CD4-positive, alpha-beta memory T cell (primary cell): ENCODE results near the gene GPC6. TPM values are rescaled to one million over a fixed set of nuclear protein-coding genes. Genes with fewer than 3 reads are reported as not detected.

Experiments used
- CTCF ChIA-PET: fragments of 350-600 bp; sonication (Branson Sonifier 250); formaldehyde crosslinking; loops from one replicate; lab custom pipeline; 2021; ENCODE audit warnings: inconsistent platforms; ENCODE audit not compliant: partially characterized antibody; lab: Charles Lee
- POLR2A ChIA-PET: fragments of 350-600 bp; sonication (Branson Sonifier 250); formaldehyde crosslinking; loops from one replicate; lab custom pipeline; 2021; ENCODE audit not compliant: partially characterized antibody; lab: Charles Lee
- DNase-seq, 5 donors: peaks; one replicate each; pipeline versions ENCODE4 v3.0.0 to v3.0.0-alpha.2; 2020 to 2022; ENCODE audit warnings: mixed read lengths in 1 of 5
- H3K27ac ChIP-seq: one replicate; pipeline ENCODE4 v1.7.0; 2013; ENCODE audit warnings: low read depth, low read length
- H3K27me3 ChIP-seq: 2 replicates; pipeline ENCODE4 v1.7.0; 2013; ENCODE audit warnings: mild to moderate bottlenecking, low read length, moderate library complexity; ENCODE audit not compliant: insufficient read depth
- H3K36me3 ChIP-seq: 2 replicates; pipeline ENCODE4 v1.7.0; 2013; ENCODE audit warnings: mild to moderate bottlenecking, low read length, moderate library complexity; ENCODE audit not compliant: insufficient read depth
- H3K4me1 ChIP-seq: 2 replicates; pipeline ENCODE4 v1.7.0; 2013; ENCODE audit warnings: mild to moderate bottlenecking, low read length, moderate library complexity; ENCODE audit not compliant: insufficient read depth
- H3K4me3 ChIP-seq, 2 donors: one replicate each; pipeline ENCODE4 v1.7.0; 2013; ENCODE audit warnings: low read length in 2 of 2, mild to moderate bottlenecking in 1 of 2
- H3K9me3 ChIP-seq, 2 donors: one replicate each; pipeline ENCODE4 v1.7.0; 2013; ENCODE audit warnings: low read length in 2 of 2, control low read depth in 1 of 2; ENCODE audit not compliant: control insufficient read depth in 1 of 2
- H3K27ac Mint-ChIP-seq, 7 donors: one replicate each; pipeline ENCODE4 v1.8.0; 2020 to 2021; ENCODE audit warnings: mixed read lengths in 7 of 7, mild to moderate bottlenecking in 6 of 7, inconsistent platforms in 3 of 7, moderate library complexity in 3 of 7
- H3K27me3 Mint-ChIP-seq, 2 donors: one replicate each; pipeline ENCODE4 v1.8.0; 2020 to 2021; ENCODE audit warnings: mixed read lengths in 2 of 2
- H3K36me3 Mint-ChIP-seq, 2 donors: one replicate each; pipeline ENCODE4 v1.8.0; 2020 to 2021; ENCODE audit warnings: mixed read lengths in 2 of 2, inconsistent platforms in 1 of 2, mild to moderate bottlenecking in 1 of 2
- H3K4me1 Mint-ChIP-seq, 4 donors: one replicate each; pipeline ENCODE4 v1.8.0; 2020 to 2021; ENCODE audit warnings: mixed read lengths in 4 of 4, mild to moderate bottlenecking in 1 of 4
- H3K4me3 Mint-ChIP-seq, 8 donors: one replicate each; pipeline ENCODE4 v1.8.0; 2020 to 2021; ENCODE audit warnings: mixed read lengths in 8 of 8, mild to moderate bottlenecking in 7 of 8, moderate library complexity in 6 of 8, inconsistent platforms in 3 of 8
- H3K9me3 Mint-ChIP-seq, 8 donors: one replicate each; pipeline ENCODE4 v1.8.0; 2020 to 2021; ENCODE audit warnings: mixed read lengths in 8 of 8, mild to moderate bottlenecking in 5 of 8, inconsistent platforms in 3 of 8, moderate library complexity in 1 of 8
- intact Hi-C: fragments of 100-400 bp; cut with micrococcal nuclease; formaldehyde crosslinking; loops from one replicate; pipeline ENCODE4 v1.15.1; 2023
- polyA plus RNA-seq, 2 donors: library from polyadenylated mRNA; unstranded; fragments of 300-500 nt; fragmentation: Illumina TruSeq; gene quantifications; one replicate each; pipeline ENCODE4 v1.2.3, GENCODE V29; 2021
- total RNA-seq, 2 experiments: library from RNA; stranded (reverse); gene quantifications; one replicate each; pipeline ENCODE4 v1.2.3, GENCODE V29; 2021

The GPC6 gene
- total and polyA plus RNA-seq, 4 experiments from 2014 or later: not detected

DNA sequence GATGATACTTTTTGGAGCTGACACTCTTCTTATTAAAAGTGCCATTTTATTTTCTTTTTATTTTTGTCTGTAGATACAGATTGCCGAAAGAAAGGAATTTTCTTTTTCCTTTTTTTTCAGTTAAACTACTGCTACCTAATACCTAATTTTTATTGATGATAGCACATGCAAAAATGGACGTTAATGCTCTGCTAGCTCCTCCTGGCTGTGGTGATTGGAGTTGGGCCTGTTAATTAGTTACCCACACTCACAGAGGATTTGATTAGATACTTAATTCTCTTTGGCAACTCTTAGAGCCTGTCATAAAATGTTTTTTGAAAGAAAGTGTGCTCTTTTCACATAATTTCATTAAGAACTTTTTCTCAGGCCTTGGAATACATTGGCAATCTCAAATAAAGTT is 886.1 kb downstream of the GPC6 start:
- intact Hi-C loops: no loop called here
- Histone ChIP-seq H3K9me3 (no peaks in the 10 kb centered on the region), H3K4me1 (no peaks in the 10 kb centered on the region), H3K27ac (no peak overlapping the region), H3K4me3 (no peak overlapping the region), H3K36me3 (no peaks in the 10 kb centered on the region), H3K27me3 (no peaks in the 10 kb centered on the region)
- no peak overlapping the region for H3K27ac Mint-ChIP-seq
- H3K27me3 Mint-ChIP-seq: peaks cover 0 to 4% of the 10 kb centered on the region in 2 donors
- H3K4me1 Mint-ChIP-seq: no peaks in the 10 kb centered on the region
- peaks cover 0 to 3% (median 0%) of the 10 kb centered on the region in 8 donors for H3K9me3 Mint-ChIP-seq
- ChIA-PET CTCF (no interaction called here), POLR2A (no interaction called here)
- H3K36me3 Mint-ChIP-seq: no peaks in the 10 kb centered on the region
- H3K4me3 Mint-ChIP-seq: no peak overlapping the region
- no peak for DNase-seq

DNA sequence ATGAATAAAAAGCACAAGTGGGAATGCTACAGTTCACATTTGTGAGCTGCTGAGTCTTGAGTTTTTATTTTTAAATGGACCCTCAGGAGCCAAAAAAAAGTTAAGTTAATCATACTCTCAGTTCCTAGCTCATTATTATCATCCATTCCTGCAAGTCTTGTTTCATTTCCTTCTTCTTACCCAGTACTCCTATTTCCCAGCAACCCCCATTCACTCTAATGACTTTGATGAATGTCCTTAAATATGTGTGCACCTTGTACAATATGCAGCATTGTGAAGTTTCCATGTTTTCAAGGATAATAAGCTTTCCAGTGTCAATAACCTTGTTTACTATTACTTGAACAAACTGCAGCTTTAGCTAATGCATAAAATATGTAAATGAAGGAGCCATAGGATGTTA is 886.6 kb downstream of the GPC6 start:
- no peak overlapping the region for H3K27ac ChIP-seq
- no peak for DNase-seq
- H3K9me3 Mint-ChIP-seq: peaks cover 0 to 3% (median 0%) of the 10 kb centered on the region in 8 donors
- no peaks in the 10 kb centered on the region for H3K36me3 ChIP-seq
- H3K27me3 Mint-ChIP-seq: peaks cover 0 to 4% of the 10 kb centered on the region in 2 donors
- H3K9me3 ChIP-seq: no peaks in the 10 kb centered on the region
- ChIA-PET POLR2A (no interaction called here), CTCF (no interaction called here)
- no peak overlapping the region for H3K4me3 ChIP-seq
- no peak overlapping the region for H3K27ac Mint-ChIP-seq
- no peaks in the 10 kb centered on the region for H3K36me3 Mint-ChIP-seq
- no peak overlapping the region for H3K4me3 Mint-ChIP-seq
- intact Hi-C loops: no loop called here
- no peaks in the 10 kb centered on the region for H3K27me3 ChIP-seq
- no peaks in the 10 kb centered on the region for H3K4me1 ChIP-seq
- H3K4me1 Mint-ChIP-seq: no peaks in the 10 kb centered on the region

DNA sequence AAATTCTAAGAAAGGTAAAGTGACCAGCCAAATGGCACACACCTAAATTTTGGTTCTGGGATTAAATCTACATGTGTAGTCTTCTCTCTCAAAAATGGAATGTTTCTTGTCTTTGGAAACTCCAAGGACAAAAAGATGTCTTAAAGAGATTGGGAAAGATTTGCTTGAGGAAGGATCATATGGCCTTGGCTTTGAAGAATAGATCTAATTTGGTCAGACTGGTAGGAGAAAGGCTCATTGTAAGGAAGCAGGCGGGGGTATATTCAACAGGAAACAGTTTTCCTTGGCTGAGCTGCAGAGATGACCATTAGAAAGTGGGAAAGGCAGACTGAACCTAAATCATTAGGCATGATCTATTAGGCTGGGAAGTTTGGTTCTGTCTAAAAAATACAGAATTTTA is 887.6 kb downstream of the GPC6 start:
- H3K27ac Mint-ChIP-seq: no peak overlapping the region
- DNase-seq: no peak
- no peaks in the 10 kb centered on the region for H3K36me3 Mint-ChIP-seq
- peaks cover 0 to 2% of the 10 kb centered on the region in 2 donors for H3K27me3 Mint-ChIP-seq
- POLR2A ChIA-PET: no interaction called here
- Histone ChIP-seq H3K4me3 (no peak overlapping the region), H3K27me3 (no peaks in the 10 kb centered on the region), H3K4me1 (no peaks in the 10 kb centered on the region), H3K9me3 (no peaks in the 10 kb centered on the region), H3K36me3 (no peaks in the 10 kb centered on the region), H3K27ac (no peak overlapping the region)
- intact Hi-C loops: no loop called here
- CTCF ChIA-PET: interaction anchor here (0.5 to 2.1 kb wide), 3 partner anchors 39 to 610 kb away, joined by 3 to 5 read pairs (median 4); no protein-coding TSS in a partner anchor
- H3K4me1 Mint-ChIP-seq: no peaks in the 10 kb centered on the region
- no peaks in the 10 kb centered on the region for H3K9me3 Mint-ChIP-seq
- H3K4me3 Mint-ChIP-seq: peak overlapping the region in 1 of 8 donors; percentile 12

DNA sequence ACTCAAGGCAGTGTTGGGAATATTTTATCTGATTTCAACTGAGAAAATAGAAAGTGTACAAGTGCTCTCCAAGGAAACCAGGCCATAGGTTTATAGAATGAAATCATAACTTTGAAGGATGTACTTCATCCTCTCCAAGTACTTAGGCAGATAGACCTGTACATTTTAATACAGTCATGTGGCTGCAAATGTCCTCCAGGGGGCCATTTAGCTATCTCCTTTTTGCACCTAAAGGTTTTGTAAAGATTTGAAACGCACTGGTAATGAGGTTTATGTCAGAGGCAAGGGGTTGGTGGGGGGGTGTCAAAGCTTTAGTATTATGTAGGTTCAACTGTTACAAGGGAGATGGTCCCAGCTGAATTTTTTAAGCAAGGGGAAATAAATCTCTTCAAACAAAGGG is 888.4 kb downstream of the GPC6 start:
- ChIA-PET POLR2A (no interaction called here), CTCF (interaction anchor here (0.8 to 2.1 kb wide), 3 partner anchors 38 to 247 kb away, joined by 3 to 5 read pairs (median 4); no protein-coding TSS in a partner anchor)
- peaks cover 0 to 3% of the 10 kb centered on the region in 2 donors for H3K27me3 Mint-ChIP-seq
- Histone ChIP-seq H3K4me3 (no peak overlapping the region), H3K27ac (no peak overlapping the region), H3K9me3 (no peaks in the 10 kb centered on the region), H3K4me1 (no peaks in the 10 kb centered on the region), H3K27me3 (no peaks in the 10 kb centered on the region), H3K36me3 (no peaks in the 10 kb centered on the region)
- intact Hi-C loops: no loop called here
- peak in 1 of 5 donors; percentile 3 for DNase-seq
- H3K9me3 Mint-ChIP-seq: no peaks in the 10 kb centered on the region
- H3K4me3 Mint-ChIP-seq: no peak overlapping the region
- H3K4me1 Mint-ChIP-seq: no peaks in the 10 kb centered on the region
- H3K36me3 Mint-ChIP-seq: no peaks in the 10 kb centered on the region
- no peak overlapping the region for H3K27ac Mint-ChIP-seq

DNA sequence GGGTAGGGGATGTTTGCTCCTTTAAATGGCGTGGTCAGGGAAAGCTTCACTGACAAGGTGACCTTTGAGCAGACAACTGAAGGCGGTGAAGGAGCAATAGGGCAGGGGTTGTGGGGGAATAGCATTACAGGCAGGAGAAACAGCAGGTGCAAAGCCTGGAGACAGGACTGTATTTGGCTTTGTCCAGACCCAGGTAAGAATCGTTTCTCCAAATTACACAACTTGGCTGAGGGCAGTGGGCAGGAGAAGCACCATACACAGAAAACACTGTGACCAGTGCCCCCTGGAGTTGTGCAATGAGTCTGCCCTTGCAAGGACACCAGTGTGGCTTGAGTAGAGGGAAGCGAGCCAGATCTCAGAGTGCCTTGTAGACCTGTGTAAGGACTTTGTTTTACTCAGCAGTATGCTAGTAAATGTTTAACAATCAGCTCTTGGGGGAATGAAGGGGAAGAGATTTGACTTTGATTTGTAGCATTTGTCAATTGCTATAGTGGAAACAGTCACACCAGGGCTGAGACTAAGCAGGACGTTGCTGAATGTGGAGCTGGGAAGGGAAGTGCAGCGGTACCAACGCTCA is 892.8 kb downstream of the GPC6 start:
- H3K9me3 Mint-ChIP-seq: no peaks in the 10 kb centered on the region
- Histone ChIP-seq H3K9me3 (no peaks in the 10 kb centered on the region), H3K27me3 (no peaks in the 10 kb centered on the region), H3K4me3 (no peak overlapping the region), H3K36me3 (no peaks in the 10 kb centered on the region), H3K4me1 (no peaks in the 10 kb centered on the region), H3K27ac (no peak overlapping the region)
- ChIA-PET CTCF (no interaction called here), POLR2A (no interaction called here)
- no peak overlapping the region for H3K27ac Mint-ChIP-seq
- H3K27me3 Mint-ChIP-seq: peaks cover 1 to 3% of the 10 kb centered on the region in 2 donors
- DNase-seq: no peak
- H3K4me3 Mint-ChIP-seq: no peak overlapping the region
- H3K4me1 Mint-ChIP-seq: no peaks in the 10 kb centered on the region
- no peaks in the 10 kb centered on the region for H3K36me3 Mint-ChIP-seq
- intact Hi-C loops: no loop called here

DNA sequence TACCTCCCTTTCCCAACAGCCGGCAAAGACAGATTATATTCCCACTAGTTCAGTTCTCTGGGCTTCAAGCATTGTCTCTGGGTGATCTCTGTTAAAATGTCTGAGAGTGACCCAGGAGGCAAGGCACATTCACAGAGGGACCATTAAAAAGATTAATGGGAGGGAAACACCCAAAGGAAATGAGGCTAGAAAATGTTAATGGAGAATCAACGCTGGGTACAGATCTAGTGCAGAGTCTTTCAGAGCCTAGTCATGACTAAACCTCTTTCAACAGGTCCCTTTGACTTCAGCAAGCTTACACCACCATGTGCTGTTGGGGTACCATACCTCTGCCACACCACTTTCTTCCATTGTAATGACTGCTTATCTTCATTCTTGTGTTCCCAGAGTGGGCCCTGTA is 894.3 kb downstream of the GPC6 start:
- no peak for DNase-seq
- Mint-ChIP-seq H3K27me3 (peaks cover 1 to 3% of the 10 kb centered on the region in 2 donors), H3K9me3 (no peaks in the 10 kb centered on the region), H3K4me1 (no peaks in the 10 kb centered on the region), H3K36me3 (no peaks in the 10 kb centered on the region), H3K27ac (no peak overlapping the region), H3K4me3 (no peak overlapping the region)
- H3K4me1 ChIP-seq: no peaks in the 10 kb centered on the region
- H3K27ac ChIP-seq: no peak overlapping the region
- H3K36me3 ChIP-seq: no peaks in the 10 kb centered on the region
- no peaks in the 10 kb centered on the region for H3K27me3 ChIP-seq
- ChIA-PET CTCF (no interaction called here), POLR2A (no interaction called here)
- no peak overlapping the region for H3K4me3 ChIP-seq
- no peaks in the 10 kb centered on the region for H3K9me3 ChIP-seq
- intact Hi-C loops: no loop called here

DNA sequence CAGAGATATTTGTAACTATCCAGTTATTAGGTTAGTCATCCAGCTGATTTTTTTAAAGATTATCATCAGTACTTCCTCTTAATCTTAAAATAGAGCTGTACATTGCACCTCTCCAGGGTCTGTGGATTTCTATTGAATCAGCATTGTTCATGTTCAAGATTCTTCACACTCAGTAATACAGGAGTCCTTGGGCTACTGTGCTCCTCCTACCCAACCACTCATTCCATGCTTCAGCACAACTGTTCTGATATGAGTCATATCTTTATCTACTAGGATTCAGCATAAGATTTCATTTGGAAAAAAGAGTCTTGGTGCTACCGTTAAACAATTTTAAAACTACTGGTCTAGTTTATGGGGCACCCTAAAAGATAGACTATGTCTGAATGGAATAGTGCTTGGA is 895.1 kb downstream of the GPC6 start:
- Histone ChIP-seq H3K4me3 (no peak overlapping the region), H3K36me3 (no peaks in the 10 kb centered on the region), H3K27me3 (no peaks in the 10 kb centered on the region), H3K4me1 (no peaks in the 10 kb centered on the region), H3K27ac (no peak overlapping the region), H3K9me3 (no peaks in the 10 kb centered on the region)
- H3K36me3 Mint-ChIP-seq: no peaks in the 10 kb centered on the region
- H3K4me1 Mint-ChIP-seq: no peaks in the 10 kb centered on the region
- no peaks in the 10 kb centered on the region for H3K9me3 Mint-ChIP-seq
- intact Hi-C loops: no loop called here
- H3K27me3 Mint-ChIP-seq: peaks cover 1 to 3% of the 10 kb centered on the region in 2 donors
- H3K4me3 Mint-ChIP-seq: no peak overlapping the region
- no peak overlapping the region for H3K27ac Mint-ChIP-seq
- no peak for DNase-seq
- ChIA-PET POLR2A (no interaction called here), CTCF (no interaction called here)
